Colon (tissue), 2 donors: ENCODE results near the gene PTGR1.
"Not testable (repeated sequence)": the region's sequence is repeated elsewhere in the genome, so short reads cannot be mapped to it uniquely, and the experiment has no call there.

Experiments
- FAIRE-seq: peaks from 2 replicates; lab custom pipeline; 2012; peaks lifted over from hg19 to GRCh38; lab: Jason Lieb, UNC
- donor health status: control.
- donor health status: control.

The PTGR1 gene

DNA sequence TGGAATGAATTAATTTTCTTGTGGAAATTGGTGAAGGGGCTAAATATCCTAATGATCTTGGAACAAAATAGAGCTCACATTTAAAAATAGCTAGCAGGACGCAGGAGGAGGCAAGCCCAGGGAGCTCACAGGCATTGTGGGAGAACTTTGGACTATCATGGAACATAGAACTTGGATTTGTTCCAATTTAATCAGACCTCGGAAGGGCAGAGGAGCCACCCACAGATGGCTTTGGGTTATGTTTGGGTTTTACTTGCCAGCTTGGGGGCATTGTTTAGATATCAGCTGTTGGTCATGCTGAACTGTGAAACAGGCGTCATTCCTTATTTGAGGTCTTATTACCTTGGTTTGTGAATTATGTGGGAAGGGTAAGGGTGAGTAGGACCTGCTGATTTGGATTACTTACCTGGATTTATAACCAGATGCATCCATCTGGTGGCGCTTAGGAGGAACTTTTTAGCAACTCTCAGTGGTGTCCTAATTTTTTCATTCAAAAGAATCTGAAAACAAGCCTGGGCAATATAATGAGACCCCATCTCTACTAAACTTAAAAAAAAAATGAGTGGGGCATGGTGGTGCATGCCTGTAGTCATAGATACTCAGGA, 14.1 kb upstream of the PTGR1 start:
- no peak for FAIRE-seq

DNA sequence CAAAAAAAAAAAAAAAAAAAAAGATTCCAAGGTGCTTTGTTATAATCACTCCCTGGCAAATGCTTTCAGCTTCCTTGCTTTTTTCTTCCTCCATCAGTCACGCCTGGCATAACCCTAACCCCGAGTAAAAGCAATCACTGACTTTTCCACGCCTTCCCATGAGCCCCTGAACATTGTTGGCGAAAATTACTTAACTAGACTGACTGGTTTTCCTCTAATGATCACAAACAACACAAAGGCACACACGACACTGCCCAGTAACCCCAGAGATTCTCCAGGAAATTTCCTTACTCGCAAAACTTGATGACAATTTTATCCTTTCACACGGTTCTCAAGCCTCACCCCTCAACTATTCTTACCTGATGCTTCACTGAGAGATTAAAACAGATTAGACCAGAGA, 11.4 kb upstream of the PTGR1 start:
- no peak for FAIRE-seq

DNA sequence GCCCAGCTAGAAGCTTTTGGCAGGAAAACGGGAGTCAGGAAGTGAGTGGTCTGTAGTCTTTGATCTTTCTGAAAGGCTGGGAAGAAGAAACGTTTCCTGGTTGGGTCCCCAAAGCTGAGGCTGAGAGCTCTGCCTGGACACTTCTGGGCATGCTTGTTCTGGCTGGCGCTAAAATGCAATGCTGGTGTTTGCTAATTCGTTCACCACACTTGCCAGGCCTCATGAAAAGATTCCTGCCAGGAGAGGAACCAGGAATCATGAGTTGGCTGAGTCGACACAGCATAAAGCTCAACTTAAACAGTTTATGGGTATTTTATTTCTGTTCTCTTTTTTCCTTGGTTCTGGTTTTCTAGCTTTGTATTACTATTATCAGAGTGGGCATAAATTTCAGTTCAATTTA, 10.7 kb upstream of the PTGR1 start:
- no peak for FAIRE-seq

DNA sequence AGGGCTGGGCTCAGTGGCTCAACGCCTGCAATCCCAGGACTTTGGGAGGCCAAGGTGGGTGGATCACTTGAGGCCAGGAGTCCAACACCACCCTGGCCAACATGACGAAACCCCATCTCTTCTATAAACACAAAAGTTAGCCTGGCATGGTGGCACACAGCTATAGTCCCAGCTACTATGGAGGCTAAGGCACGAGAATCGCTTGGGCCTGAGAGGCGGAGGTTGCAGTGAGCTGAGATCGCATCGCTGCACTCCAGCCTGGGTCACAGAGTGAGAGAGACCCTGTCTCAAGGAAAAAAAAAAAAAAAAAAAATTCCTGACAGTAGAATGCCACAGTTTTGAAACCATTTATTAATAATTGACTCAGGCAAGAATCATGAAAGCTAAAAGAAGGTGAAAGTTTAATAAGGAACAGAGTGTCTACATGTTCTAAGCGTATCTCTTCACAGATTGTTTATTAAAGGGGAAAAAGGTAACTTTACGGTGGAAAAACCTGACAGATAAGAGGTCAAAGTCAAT, 5.7 kb upstream of the PTGR1 start:
- FAIRE-seq = no peak

DNA sequence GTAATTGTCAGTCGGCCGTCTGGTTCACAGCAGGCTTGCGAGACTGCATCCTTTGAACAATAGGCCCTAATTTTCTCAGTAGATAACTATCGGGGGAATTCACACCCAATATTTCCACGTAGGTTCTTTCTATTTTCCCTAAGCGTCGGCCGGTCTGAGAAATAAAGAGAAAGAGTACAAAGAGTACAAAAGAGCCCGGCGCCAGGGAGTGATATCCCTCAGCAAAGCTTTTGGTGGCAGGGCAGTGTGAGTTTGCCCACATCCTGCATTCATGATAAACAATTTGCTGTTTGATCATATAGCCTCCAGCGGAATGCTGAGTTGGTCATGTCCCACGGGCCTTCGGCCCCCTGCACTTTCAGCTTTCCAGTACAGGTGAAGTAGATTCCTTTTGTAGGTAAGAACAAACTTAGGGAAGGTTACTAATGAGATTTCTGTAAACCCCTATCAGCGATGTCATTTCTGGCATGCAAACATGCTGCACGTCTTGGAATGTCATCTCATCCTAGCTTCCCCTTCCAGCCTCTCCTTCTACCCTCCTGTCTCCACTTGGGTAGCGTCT, 4.7 kb upstream of the PTGR1 start:
- no peak for FAIRE-seq

DNA sequence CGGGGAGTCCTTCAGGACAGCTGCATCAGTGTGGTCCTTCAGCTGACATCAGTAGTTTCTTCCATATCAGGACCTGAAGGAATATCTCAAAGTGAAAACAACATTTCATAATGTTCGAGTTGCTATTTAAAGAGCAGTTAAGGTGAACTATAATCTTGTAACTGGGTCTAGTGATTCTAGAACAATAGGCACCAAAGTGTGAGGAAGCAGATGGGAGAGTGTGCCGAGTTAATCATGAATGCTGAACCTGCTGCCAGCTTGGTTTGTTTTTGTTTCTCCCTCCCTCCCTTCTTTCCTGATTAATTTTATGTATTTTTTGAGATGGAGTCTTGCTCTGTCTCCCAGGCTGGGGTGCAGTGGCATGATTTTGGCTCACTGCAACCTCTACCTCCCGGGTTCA, 3.6 kb upstream of the PTGR1 start:
- no peak for FAIRE-seq

DNA sequence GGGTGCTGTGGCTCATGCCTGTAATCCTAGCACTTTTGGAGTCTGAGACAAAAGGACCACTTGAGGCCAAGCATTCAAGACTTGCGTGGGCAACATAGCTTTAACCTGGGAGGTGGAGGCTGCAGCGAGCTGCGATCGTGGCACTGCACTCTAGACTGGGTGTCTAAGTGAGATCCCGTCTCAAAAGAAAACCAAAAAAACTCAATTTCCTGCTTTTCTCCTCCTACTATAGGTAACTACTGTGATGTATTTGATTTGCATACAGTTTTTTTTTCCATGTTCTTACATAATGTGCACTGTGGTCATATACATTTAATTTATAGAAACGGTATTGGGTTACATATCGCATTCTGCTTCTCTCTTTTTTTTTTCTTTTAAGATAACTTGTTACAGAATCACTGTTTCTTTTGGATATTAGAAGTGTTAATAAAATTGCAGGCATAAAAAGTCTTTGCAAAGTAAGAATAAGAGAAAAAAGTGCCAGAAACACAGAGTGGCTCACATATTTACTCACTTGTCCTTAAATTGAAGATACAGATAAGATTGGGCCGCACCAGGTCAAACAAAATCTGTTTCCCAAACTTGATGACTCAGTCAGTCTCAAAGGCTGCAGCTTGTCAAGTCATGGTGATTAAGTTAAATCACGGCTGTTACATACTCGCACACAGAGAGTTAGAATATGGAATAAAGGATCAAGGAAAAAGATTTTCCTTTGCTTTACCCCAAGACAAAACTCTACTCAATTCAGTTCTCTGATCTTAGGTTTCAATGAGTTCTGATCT, 2.0 kb upstream of the PTGR1 start:
- FAIRE-seq = no peak

DNA sequence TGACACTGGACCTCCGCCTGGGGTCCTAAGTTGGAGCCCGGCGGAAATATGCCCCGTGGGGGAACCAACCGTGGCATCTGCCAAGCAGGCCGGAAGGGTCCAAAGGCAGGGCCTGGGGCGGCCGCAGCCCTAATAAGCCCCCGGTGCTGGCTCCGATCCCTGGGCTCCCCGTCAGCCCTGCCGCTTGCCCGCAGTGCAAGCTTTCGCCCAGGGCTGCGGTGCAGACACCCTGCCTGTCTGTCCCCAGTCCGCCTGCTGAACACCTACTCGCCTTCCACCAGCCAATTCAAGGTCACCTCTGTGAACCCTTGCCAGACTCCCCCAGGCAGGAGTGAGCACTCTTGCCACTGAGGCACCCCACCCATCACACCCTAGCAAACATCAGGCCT, 502 bp upstream of the PTGR1 start:
- FAIRE-seq = no peak

DNA sequence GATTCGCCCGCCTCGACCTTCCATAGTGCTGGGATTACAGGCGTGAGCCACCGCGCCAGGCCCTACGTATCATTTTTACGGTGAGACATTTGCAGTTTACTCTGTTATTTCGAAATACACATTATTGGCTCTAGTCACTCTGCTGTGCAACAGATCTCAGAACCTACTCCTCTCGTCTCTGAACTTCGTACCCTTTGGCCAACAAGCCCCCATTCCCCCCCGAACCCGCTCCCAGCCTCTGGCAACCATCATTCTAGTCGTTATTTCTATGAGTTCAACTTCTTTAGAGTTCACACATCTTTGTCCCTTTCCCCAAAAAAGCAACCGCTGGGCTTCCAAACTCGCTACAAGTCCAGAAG, 735 bp downstream of the PTGR1 start:
- no peak for FAIRE-seq

DNA sequence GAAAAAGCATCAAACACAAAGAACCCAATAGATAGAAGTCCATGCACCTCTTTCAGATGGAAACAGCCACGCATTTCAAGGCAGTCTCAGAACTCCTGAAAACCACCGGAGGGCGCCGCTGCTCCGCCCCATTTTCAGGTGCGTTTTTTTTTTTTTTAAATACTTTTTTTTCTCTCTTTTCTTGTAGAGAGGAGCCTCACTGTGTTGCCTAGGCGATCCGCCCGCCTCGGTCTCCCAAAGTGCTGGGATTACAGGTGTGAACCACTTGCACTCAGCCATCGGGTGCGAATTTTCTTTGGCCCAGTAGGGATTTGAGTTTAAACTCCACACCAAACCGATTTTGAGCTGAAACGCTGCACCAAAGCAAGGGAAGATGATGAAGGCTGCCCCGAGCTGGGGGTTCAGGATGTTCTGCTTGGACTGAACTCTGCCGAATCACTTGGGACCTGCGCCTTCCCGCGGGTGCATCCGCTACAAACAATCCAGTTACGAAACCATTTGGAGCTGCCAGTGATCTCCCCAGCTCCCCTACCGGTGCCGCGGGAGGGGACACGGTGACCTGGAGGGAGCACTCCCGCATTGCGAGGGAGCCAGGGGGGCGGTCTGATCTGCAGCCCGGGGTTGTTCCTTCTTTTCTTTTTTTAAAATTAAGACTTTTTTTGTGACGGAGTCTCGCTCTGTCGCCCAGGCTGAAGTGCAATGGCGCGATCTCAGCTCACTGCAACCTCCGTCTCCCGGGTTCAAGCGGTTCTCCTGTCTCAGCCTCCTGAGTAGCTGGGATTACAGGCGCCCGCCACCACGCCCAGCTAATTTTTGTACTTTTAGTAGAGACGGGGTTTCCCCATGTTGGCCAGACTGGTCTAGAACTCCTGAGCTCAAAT, 1.4 kb downstream of the PTGR1 start:
- no peak for FAIRE-seq

DNA sequence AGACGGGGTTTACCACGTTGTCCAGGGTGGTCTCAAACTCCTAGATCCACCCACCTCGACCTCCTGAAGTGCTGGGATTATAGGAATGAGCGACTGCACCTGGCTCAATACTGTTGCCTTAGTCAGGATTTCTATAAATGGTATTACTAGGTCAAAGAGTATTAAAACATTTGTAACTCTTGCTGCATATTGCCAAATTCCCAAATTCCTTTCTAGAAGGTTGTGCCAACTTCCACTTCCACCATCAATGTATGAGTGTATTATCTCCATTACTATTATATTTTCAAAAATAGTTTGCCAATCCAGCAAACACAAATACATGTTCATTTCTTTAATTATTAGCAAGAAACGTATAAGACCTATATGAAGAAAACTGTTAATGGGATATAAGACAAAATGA, 10.6 kb downstream of the PTGR1 start:
- no peak for FAIRE-seq

DNA sequence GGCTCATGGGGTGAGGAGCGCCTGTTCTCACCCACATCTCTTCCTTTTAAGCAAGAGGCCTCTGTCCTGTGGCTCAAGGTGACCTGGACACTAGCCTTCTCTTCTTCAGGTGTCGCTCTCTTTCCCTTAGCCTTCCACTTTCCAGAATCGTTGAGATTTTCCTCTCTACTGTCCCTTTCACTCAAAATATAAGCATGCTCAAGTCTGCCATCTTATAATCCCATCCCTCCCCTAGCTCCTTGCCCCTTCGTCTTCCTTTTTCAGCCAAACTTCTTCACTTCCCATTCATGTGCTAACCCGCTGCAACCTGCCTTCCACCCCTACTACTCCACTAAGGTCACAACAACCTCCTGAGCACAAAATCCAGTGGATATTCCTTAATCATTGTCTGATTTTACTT, 13.1 kb downstream of the PTGR1 start:
- no peak for FAIRE-seq

DNA sequence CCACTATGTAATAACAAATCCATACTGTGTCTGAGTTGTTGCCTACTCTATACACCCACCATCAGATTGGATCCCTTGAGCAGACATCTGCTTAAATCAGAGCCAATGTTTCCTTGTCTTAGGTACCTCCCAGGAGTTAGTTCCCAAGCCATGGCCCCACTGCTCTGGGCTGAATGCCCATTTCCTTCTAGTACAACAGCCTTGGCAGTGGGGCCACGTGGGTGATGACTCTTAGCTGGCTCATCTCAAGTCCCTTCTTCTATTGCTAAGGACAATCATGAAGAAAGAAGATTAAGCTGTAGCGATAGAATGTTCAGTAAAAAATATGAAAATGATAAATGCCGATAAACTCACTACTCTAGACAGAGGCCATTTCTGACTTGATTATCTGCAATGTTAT, 16.6 kb downstream of the PTGR1 start:
- FAIRE-seq = no peak

DNA sequence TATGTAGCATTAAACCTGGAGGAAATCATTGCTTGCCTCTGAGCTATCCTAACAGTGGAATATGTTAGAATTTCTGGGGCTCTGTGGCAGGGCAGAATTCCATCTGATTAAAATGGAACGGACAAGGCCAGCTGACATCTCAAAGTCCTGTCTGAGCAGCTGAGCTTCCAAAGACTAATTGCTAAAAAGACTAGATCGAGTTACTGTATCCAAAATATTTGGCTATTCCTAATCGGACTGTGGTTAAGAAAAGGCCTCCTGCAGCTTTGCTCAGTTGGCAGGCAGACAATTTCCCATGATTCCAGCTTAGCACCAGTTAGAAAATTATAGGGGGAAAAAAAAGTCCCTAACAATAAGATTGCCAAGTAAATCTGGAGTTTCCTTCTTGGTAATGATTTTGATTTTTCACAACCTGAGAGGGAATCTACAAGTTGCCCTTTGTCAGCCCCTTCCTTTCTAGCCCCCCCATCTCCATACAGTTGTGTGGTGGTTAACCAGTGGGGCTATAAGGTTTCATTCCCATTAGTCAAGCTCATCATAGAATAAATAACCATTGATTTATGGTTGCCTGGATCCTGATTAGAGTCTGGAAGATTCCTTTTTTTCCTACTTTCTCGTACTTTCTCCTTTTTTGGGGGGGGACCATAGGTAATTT, 26.4 kb downstream of the PTGR1 start:
- no peak for FAIRE-seq

DNA sequence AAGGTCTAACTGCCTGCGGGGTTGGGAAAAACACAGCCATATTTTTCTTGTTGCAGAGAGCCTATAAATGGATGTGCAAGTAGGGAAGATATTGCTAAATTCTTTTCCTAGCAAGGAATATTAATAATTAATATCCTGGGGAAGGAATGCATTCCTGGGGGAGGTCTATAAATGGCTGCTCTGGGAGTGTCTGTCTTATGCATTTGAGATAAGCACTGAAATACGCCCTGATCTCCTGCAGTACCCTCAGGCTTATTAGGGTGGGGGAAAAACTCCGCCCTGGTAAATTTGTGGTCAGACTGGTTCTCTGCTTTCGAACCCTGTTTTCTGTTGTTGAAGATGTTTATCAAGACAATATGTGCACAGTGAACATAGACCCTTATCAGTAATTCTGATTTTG, 31.3 kb downstream of the PTGR1 start:
- not testable (repeated sequence) for FAIRE-seq

DNA sequence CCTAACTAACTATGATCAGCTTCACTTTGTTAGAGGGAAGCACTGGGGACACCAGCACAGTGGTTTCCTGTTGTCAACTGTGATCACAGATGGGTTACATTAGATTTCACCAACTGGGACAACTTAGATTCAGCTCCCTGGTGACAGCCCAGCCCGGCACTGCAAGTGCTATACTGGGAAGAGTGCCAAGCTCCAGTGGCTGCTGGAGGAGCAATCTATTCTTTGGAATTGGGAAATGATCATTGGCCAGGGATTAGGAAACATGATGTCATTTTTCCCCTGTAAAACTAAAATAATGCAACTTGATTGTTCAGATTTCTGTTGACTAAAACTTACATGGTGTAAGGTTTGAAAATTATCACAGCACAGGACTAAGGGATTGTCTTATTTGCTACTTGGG, 33.2 kb downstream of the PTGR1 start:
- FAIRE-seq = no peak

DNA sequence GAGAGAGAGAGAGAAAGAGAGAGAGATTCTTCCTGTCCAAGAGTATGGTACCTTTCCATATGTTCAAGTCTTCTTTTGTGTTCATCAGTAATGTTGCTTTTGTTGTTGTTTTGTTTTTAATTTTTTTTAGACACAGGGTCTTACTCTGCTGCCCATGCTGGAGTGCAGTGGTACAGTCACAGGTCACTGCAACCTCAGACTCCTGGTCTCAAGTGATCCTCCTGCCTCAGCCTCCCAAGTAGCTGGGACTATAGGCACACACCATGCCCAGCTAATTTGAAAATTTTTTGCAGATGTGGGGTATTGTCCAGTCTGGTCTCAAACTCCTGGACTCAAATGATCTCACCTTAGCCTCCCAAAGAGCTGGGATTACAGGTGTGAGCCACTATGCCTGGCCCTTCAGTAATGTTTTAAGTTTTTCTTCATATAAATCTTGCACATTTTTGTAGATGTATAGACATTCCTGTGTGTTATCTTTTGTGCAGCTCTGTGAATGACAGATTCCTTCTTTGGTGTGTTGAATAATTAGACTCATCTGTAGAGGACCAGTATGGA, 38.2 kb downstream of the PTGR1 start:
- FAIRE-seq = no peak

DNA sequence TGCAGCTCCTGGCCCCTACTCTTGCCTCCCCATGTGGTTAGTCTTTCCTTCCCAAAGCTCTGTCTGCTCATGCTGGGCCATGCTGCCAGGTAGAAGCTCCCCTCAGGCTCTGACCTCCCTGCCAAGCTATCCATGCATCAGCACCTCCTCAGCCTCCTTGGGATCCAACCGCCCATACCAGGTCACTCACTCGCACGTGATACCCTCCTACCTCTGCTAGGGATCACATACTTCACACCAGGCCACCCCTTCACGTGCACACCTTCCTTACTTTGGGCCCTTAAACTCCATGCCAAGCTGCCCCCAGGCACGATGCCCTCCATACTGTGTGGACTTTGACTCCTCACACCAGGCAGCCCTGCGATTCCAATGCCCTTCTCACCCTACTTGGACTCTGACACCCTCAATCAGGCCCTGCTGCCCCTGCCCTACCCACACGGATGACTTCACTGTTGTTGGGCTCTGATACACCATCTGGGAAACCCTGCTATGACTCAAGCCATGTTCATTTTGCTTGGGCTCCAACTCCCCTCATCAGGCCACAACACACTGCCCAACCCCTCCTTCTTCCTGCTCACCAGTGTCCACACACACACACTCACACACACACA, 40.3 kb downstream of the PTGR1 start:
- FAIRE-seq = no peak

DNA sequence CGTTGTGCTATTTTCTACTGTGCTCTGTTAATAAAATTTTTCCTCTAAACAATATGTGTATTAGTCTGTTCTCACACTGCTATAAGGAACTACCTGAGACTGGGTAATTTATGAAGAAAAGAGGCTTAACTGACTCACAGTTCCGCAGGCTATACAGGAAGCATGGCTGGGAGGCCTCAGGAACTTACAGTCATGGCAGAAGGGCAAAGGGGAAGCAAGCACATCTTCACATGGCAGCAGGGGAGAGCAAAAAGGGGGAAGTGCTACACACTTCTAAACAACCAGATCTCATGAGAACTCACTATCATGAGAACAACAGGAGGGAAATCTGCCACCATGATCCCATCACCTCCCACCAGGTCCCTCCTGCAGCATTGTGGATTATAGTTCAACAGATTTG, 44.0 kb downstream of the PTGR1 start:
- not testable (repeated sequence) for FAIRE-seq

DNA sequence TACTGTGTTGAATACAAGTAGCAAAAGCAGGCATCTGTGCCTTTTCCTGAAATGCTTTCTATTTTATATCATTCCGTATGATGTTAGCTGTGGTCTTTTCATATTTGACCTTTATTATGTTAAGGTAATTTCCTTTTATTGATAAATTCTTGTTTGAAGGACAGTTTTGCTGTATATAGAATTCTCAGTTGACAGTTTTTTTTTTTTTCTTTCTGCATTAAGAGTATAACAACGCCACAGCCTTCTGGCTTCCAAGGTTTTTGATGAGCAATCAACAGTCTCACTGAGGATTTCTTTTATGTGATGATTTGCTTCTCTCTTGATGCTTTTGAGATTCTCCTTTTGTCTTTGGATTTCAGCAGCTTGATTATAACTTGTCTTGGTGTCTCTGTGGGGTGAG, 50.8 kb downstream of the PTGR1 start:
- no peak for FAIRE-seq

DNA sequence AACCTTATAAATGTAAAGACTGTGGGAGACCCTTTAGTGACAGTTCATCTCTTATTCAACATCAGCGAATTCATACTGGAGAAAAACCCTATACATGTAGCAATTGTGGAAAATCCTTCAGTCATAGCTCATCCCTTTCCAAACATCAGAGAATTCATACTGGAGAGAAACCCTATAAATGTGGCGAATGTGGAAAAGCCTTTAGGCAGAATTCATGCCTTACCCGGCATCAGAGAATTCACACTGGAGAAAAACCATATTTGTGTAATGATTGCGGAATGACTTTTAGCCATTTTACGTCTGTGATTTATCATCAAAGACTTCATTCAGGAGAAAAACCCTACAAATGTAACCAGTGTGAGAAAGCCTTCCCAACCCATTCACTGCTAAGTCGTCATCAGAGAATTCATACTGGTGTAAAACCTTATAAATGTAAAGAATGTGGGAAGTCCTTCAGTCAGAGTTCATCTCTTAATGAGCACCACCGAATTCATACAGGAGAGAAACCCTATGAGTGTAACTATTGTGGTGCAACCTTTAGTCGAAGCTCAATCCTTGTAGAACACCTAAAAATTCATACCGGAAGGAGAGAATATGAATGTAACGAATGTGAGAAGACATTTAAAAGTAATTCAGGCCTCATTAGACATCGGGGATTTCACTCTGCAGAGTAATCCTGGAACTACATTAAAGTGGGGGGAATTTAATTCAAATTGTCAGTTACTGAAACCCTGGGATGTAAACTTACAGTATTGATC, 56.8 kb downstream of the PTGR1 start:
- FAIRE-seq = no peak
